BLaER1 treated with 17β-estradiol and CSF1 and Interleukin-3, amounts not matched to agents 10 nM and 100 nM (cell line): Measurements from ENCODE around the gene CYFIP2.

Source experiments
- H3K27ac ChIP-seq, 11 experiments: shearing (Covaris generic); formaldehyde crosslinking; 2 replicates each; pipeline ENCODE4 v1.8.1; 2022
- H3K27me3 ChIP-seq, 11 experiments: shearing (Covaris generic); formaldehyde crosslinking; 2 replicates each; pipeline ENCODE4 v1.8.1; 2022
- H3K36me3 ChIP-seq, 11 experiments: shearing (Covaris generic); formaldehyde crosslinking; 2 replicates each; pipeline ENCODE4 v1.8.1; 2022
- H3K4me1 ChIP-seq, 10 experiments: shearing (Covaris generic); formaldehyde crosslinking; 2 replicates each; pipeline ENCODE4 v1.8.1; 2022
- H3K4me2 ChIP-seq, 11 experiments: shearing (Covaris generic); formaldehyde crosslinking; 2 replicates each; pipeline ENCODE4 v1.8.1; 2022
- H3K4me3 ChIP-seq, 10 experiments: shearing (Covaris generic); formaldehyde crosslinking; 2 replicates each; pipeline ENCODE4 v1.8.1; 2022
- H3K9ac ChIP-seq, 11 experiments: shearing (Covaris generic); formaldehyde crosslinking; 2 replicates each; pipeline ENCODE4 v1.8.1; 2022
- H3K9me3 ChIP-seq, 11 experiments: shearing (Covaris generic); formaldehyde crosslinking; replicated peaks in 1 of 11; 2 replicates each; pipeline ENCODE4 v1.8.1; 2022
- H4K20me1 ChIP-seq, 11 experiments: shearing (Covaris generic); formaldehyde crosslinking; 2 replicates each; pipeline ENCODE4 v1.8.1; 2022
- Cebpa-rat ChIP-seq, 11 experiments: shearing (Covaris generic); IDR thresholded peaks; 2 replicates each; pipeline ENCODE4 v1.8.1; 2022

Gene CYFIP2

DNA sequence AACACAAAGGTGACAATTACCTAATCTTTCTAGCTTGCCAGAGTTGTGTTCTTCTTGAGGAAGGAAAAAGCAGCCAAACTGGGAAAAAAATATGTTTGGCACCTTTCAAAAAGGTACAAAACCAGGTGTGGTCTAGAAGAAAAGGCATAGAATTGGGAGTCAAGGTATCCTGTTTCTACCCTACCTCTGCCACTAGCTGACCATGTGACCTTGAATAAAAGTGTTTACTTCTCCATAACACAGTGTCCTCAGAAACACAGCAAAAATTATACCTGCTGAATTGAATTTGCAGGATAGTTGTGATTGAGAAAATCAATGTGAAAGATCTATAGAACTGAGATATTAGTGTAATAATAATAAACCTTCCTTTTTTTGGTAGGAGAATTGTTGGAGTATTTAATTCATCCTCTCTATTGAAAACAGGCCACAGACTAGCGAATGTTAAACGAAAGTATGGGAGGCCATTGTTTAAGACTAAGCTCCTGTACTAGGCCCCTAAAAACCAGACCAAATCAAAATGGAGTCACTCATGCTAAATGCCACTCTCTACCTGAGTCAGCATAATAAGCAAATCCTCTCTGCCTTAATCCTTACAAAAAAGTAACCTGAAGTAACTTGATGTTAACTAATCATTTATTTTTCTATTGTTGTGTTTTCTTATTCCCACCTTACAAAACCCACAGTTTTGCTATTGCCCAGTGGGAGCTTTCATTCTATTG, 12.6 kb downstream of the CYFIP2 start:
- Histone ChIP-seq H4K20me1 (peaks cover 0 to 44% (median 7%) of the 10 kb centered on the region in 11 experiments; a peak in 12 of 22 replicates), H3K9ac (no peak overlapping the region), H3K4me3 (no peak overlapping the region), H3K4me1 (peaks cover 26 to 54% (median 36%) of the 10 kb centered on the region in 10 experiments), H3K9me3 (peaks cover 0 to 16% (median 10%) of the 10 kb centered on the region in 11 experiments; a peak in 12 of 22 replicates), H3K36me3 (peaks cover 0 to 60% (median 6%) of the 10 kb centered on the region in 11 experiments; a peak in 7 of 22 replicates), H3K27ac (no peak overlapping the region), H3K27me3 (no peaks in the 10 kb centered on the region), H3K4me2 (no peak overlapping the region)
- no peak for TF ChIP-seq Cebpa-rat (IDR thresholded peaks at IDR 0.05)

DNA sequence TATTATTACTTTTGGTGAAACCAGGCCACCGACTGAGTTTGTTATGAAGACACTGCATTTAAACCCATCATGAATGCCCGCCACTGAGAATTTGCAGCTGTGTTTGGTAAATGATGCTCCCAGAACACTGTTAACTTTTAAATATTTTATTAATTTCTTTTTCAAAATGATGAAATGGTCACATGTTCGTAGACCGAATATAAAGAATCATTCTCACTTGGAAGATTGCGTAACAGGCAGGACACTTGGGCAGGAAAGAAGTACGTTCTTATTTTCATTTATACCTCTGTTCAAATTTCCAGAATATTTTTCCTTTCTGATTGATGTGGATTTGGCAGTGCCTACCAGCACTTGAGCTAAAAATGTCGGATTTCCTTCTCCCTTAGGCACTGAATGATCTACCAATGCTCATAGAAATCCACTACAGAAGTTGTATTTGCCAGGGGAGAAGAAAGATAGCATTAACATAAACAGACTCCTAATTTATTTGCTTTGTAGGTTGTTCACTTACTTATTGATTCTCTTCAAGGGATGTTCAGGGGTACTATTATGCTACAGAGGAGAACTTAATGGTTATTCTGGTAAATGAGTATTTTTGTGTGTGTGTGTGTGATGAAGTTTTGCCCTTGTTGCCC, 13.8 kb downstream of the CYFIP2 start:
- H3K36me3 ChIP-seq, result peaks cover 0 to 56% (median 4%) of the 10 kb centered on the region in 11 experiments; a peak in 10 of 22 replicates
- peaks cover 0 to 9% (median 3%) of the 10 kb centered on the region in 11 experiments; a peak in 11 of 22 replicates for H3K9me3 ChIP-seq
- no peak overlapping the region for H3K4me3 ChIP-seq
- H3K9ac ChIP-seq, result no peak overlapping the region
- H3K4me1 ChIP-seq, result peaks cover 24 to 55% (median 36%) of the 10 kb centered on the region in 10 experiments
- peak in 8 of 11 experiments; percentile 30 to 91 (median 78); a peak in 13 of 22 replicates for TF ChIP-seq Cebpa-rat (IDR thresholded peaks at IDR 0.05)
- peak overlapping the region in 7 of 11 experiments; percentile 18 to 55 (median 24); a peak in 11 of 22 replicates for H3K4me2 ChIP-seq
- no peaks in the 10 kb centered on the region for H3K27me3 ChIP-seq
- peak overlapping the region in 2 of 11 experiments; percentile 10 to 25; a peak in 1 of 22 replicates for H3K27ac ChIP-seq
- H4K20me1 ChIP-seq, result peaks cover 0 to 55% (median 9%) of the 10 kb centered on the region in 11 experiments; a peak in 12 of 22 replicates

DNA sequence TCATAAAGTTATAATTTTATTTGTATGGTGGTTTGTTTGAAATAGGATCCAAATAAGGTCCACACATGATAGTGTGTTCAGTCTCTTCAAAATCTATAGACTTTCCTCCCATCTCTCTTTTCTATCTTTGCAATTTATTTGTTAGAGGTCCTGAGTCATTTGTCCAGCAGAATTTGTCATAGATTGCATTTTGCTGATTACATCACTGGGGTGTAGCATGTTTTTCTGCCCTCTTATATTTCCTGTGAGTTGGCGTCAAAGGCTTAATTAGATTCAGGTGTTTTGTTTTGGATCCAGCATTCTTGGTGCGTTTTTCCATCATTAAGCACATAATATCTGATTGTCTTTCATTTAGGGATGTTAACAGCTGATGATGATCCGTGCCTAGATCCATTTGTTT, 15.0 kb downstream of the CYFIP2 start:
- Histone ChIP-seq H3K9ac (no peak overlapping the region), H3K9me3 (peaks cover 0 to 7% (median 0%) of the 10 kb centered on the region in 11 experiments; a peak in 2 of 22 replicates), H3K4me3 (no peak overlapping the region), H3K27ac (peak overlapping the region in 1 of 11 experiments; percentile 15; a peak in 1 of 22 replicates), H3K4me1 (peaks cover 24 to 55% (median 36%) of the 10 kb centered on the region in 10 experiments), H3K27me3 (no peaks in the 10 kb centered on the region), H3K36me3 (peaks cover 8 to 65% (median 13%) of the 10 kb centered on the region in 11 experiments; a peak in 21 of 22 replicates), H3K4me2 (peak overlapping the region in 3 of 11 experiments; percentile 11 to 18 (median 18); a peak in 1 of 22 replicates), H4K20me1 (peaks cover 0 to 67% (median 9%) of the 10 kb centered on the region in 11 experiments; a peak in 12 of 22 replicates)
- no peak for TF ChIP-seq Cebpa-rat (IDR thresholded peaks at IDR 0.05)

DNA sequence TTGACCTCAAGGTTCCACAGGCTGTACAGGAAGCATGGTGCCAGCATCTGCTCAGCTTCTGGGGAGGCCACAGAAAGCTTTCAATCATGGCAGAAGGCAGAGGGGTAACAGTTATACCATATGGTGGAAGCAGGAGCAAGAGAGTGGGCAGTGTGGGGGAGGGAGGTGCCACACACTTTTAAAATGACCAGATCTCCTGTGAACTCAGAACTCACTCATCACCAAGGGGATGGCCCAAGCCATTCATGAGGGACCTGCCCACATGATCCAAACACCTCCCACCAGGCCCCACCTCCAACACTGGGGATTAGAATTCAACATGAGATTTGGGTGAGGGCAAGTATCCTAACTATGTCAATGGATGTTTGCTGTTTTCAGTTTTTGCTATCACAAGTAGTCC, 16.2 kb downstream of the CYFIP2 start:
- no peak for TF ChIP-seq Cebpa-rat (IDR thresholded peaks at IDR 0.05)
- Histone ChIP-seq H4K20me1 (peaks cover 0 to 72% (median 9%) of the 10 kb centered on the region in 11 experiments; a peak in 12 of 22 replicates), H3K36me3 (peaks cover 17 to 63% (median 21%) of the 10 kb centered on the region in 11 experiments), H3K9me3 (peaks cover 0 to 7% (median 0%) of the 10 kb centered on the region in 11 experiments; a peak in 2 of 22 replicates), H3K27me3 (no peaks in the 10 kb centered on the region), H3K4me1 (peaks cover 24 to 45% (median 34%) of the 10 kb centered on the region in 10 experiments), H3K4me2 (peak overlapping the region in 8 of 11 experiments; percentile 1 to 45 (median 13); a peak in 7 of 22 replicates), H3K27ac (no peak overlapping the region), H3K4me3 (no peak overlapping the region), H3K9ac (no peak overlapping the region)

DNA sequence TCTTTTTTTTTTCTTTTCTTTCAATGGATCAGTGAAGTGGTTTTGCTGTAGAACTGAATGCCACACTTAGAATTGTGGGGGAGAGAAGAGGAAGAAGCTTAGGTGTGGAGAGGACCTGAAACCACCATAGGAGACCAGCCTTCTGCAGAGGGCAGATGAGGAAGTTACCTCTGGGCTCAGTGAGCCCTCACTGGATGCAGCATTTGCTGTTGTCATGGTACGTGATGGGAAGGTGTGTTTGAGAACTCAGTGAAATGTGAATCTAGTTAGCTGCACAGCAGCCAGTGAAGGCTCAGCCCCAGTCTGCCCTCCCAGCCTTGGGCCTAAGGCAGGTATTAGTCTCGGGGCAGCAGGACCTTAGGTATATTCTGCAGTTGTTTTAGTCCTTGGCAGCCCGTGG, 17.5 kb downstream of the CYFIP2 start:
- H3K9me3 ChIP-seq, result peaks cover 0 to 7% (median 0%) of the 10 kb centered on the region in 11 experiments; a peak in 2 of 22 replicates
- H3K4me3 ChIP-seq, result no peak overlapping the region
- no peak for TF ChIP-seq Cebpa-rat (IDR thresholded peaks at IDR 0.05)
- H3K27me3 ChIP-seq, result no peaks in the 10 kb centered on the region
- peaks cover 0 to 68% (median 9%) of the 10 kb centered on the region in 11 experiments; a peak in 11 of 22 replicates for H4K20me1 ChIP-seq
- no peak overlapping the region for H3K27ac ChIP-seq
- H3K36me3 ChIP-seq, result peaks cover 30 to 67% (median 34%) of the 10 kb centered on the region in 11 experiments
- H3K4me1 ChIP-seq, result peaks cover 24 to 40% (median 33%) of the 10 kb centered on the region in 10 experiments
- H3K4me2 ChIP-seq, result peak overlapping the region in 10 of 11 experiments; percentile 8 to 45 (median 22); a peak in 12 of 22 replicates
- no peak overlapping the region for H3K9ac ChIP-seq

DNA sequence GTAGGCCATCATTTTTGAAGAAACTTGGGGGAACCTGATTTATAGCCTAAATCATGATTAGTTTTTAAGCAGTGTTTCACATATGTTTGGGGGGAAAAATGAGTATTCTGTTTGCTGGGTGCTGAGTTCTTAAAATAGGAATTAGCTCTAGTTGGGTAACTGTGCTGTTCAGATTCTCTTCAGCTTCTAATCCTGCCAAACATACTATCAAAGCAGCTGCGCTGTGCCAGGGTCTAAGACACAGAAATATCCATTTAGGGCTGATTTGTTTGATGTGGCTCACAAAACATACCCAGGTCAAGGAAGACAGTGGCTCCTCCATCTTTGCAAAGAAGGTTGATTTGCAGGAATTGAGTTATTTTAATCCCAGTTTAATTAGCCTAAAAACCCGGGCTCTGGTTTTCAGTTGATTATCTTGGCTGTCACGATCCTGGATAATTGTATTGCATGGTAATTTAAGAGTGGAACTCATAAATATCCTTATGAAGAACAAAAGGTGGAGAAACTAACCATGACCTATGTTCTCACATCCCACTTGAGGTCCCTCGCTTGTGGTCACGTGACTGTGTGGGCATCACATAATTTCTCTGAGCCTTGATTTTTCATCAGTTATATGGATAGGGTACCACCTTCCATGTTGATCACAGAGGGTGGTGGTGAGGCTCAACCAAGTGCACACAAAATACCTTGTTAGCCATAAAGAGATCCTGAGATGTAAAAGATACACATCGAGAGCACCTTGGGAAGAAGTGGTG, 18.7 kb downstream of the CYFIP2 start:
- Histone ChIP-seq H3K27me3 (no peaks in the 10 kb centered on the region), H4K20me1 (peaks cover 0 to 69% (median 9%) of the 10 kb centered on the region in 11 experiments; a peak in 11 of 22 replicates), H3K4me1 (peaks cover 21 to 33% (median 27%) of the 10 kb centered on the region in 10 experiments), H3K36me3 (peaks cover 36 to 69% (median 46%) of the 10 kb centered on the region in 11 experiments), H3K4me2 (no peak overlapping the region), H3K27ac (no peak overlapping the region), H3K9ac (no peak overlapping the region), H3K9me3 (peaks cover 0 to 7% (median 0%) of the 10 kb centered on the region in 11 experiments; a peak in 2 of 22 replicates), H3K4me3 (no peak overlapping the region)
- no peak for TF ChIP-seq Cebpa-rat (IDR thresholded peaks at IDR 0.05)

DNA sequence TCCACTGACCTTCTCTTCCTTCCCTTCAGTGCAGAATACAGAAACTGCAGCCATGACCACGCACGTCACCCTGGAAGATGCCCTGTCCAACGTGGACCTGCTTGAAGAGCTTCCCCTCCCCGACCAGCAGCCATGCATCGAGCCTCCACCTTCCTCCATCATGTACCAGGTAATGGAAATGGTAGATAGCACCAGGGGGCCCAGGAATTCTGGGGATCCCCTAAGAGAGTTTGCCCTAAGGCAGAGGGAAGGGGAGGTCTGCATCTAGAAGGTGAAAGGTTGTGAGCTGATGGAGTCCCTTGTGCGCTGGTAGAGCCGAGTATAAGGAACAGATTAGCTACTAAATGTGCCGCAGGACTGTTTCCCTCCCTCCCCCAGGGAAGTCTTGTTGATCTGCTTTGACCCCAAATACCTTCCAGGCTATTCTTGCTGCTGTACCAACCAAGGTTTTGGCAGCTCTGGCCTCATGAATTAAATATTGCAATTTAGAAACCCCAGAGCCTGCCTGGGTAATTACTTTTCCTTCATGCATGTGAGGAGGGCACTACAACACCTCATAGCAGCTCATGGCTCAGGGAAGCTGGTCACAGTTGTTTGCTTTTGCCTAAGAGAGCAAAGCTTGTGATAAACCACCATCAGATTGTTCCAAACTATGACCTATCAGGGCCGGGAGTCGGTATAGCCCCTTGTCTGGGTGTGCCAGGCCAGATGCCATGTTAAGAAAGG, 19.6 kb downstream of the CYFIP2 start:
- no peak overlapping the region for H3K27ac ChIP-seq

More for the DNA sequence above, 19.6 kb downstream of the CYFIP2 start:
- Histone ChIP-seq H3K27me3 (no peaks in the 10 kb centered on the region), H4K20me1 (peaks cover 0 to 77% (median 9%) of the 10 kb centered on the region in 11 experiments; a peak in 11 of 22 replicates), H3K4me1 (peaks cover 16 to 31% (median 23%) of the 10 kb centered on the region in 10 experiments), H3K9ac (no peak overlapping the region), H3K36me3 (peaks cover 44 to 74% (median 55%) of the 10 kb centered on the region in 11 experiments), H3K4me3 (no peak overlapping the region), H3K9me3 (peaks cover 0 to 7% (median 0%) of the 10 kb centered on the region in 11 experiments; a peak in 2 of 22 replicates), H3K4me2 (no peak overlapping the region)
- TF ChIP-seq Cebpa-rat (IDR thresholded peaks at IDR 0.05), result no peak
